Testis (tissue), 3 donors: Measurements from ENCODE around the gene TMEM151A. TPM values are rescaled to one million over a fixed set of nuclear protein-coding genes. Genes with fewer than 3 reads are reported as not detected.

Source experiments
- DNase-seq: peaks from one replicate; pipeline ENCODE4 v3.0.0-alpha.2; 2019
- H3K27ac ChIP-seq, 2 donors: fragments of 200-600 bp; sonication (generic); one replicate each; pipeline ENCODE4 v1.5.1; 2019
- H3K27me3 ChIP-seq: fragments of 200-600 bp; sonication (generic); one replicate; pipeline ENCODE4 v1.5.1; 2019
- H3K36me3 ChIP-seq: fragments of 200-600 bp; sonication (generic); one replicate; pipeline ENCODE4 v1.5.1; 2017; ENCODE audit warnings: low read depth; ENCODE audit errors: missing control alignments
- H3K4me1 ChIP-seq: fragments of 200-600 bp; sonication (generic); one replicate; pipeline ENCODE4 v1.5.1; 2019
- H3K4me3 ChIP-seq, 2 donors: fragments of 200-600 bp; sonication (generic); one replicate each; pipeline ENCODE4 v1.5.1; 2017 to 2019
- H3K9me3 ChIP-seq: fragments of 200-600 bp; sonication (generic); one replicate; pipeline ENCODE4 v1.5.1; 2017
- POLR2A ChIP-seq: fragments of 450-650 bp; IDR thresholded peaks from one replicate; pipeline ENCODE4 v1.6.1; 2017; ENCODE audit warnings: antibody characterized with exemption, mild to moderate bottlenecking, moderate library complexity
- WGBS, 2 donors: methylation state at CpG; one replicate each; pipeline ENCODE4 v1.1.5; 2018; 5-methylcytosine and 5-hydroxymethylcytosine counted together
- intact Hi-C: fragments of 100-400 bp; cut with DNase I; formaldehyde crosslinking; loops from one replicate; pipeline ENCODE4 v1.15.1; 2023; ENCODE audit warnings: low total_unique reads
- polyA plus RNA-seq: library from polyadenylated mRNA; stranded (reverse); fragments of 350-450 nt; fragmentation: Illumina TruSeq; extraction: RNeasy Lipid Tissue Mini Kit (QIAGEN cat#74804); gene quantifications from one replicate; pipeline ENCODE4 v1.2.3, GENCODE V29; 2014; ENCODE audit warnings: low read depth, low replicate concordance; ENCODE audit not compliant: insufficient read depth
- total RNA-seq, 2 donors: library from RNA; depleted of rRNA; stranded (reverse); fragments of >200 nt; gene quantifications; one replicate each; pipeline ENCODE4 v1.2.3, GENCODE V29; 2016
- TF ChIP-seq, protein P1 (sequence below), 3 experiments: fragments of 450-650 bp in 2 of 3; fragments of 200-600 bp in 1 of 3; sonication (generic) in 1 of 3; IDR thresholded peaks; one replicate each; pipeline ENCODE4 v1.5.1; 2016 to 2019; ENCODE audit warnings: antibody characterized with exemption in 3 of 3, mild to moderate bottlenecking in 2 of 3, moderate library complexity in 1 of 3

Gene TMEM151A
- total and polyA plus RNA-seq, 3 donors from 2014 or later: 0.90 to 1.7 (median 1.4) TPM

DNA sequence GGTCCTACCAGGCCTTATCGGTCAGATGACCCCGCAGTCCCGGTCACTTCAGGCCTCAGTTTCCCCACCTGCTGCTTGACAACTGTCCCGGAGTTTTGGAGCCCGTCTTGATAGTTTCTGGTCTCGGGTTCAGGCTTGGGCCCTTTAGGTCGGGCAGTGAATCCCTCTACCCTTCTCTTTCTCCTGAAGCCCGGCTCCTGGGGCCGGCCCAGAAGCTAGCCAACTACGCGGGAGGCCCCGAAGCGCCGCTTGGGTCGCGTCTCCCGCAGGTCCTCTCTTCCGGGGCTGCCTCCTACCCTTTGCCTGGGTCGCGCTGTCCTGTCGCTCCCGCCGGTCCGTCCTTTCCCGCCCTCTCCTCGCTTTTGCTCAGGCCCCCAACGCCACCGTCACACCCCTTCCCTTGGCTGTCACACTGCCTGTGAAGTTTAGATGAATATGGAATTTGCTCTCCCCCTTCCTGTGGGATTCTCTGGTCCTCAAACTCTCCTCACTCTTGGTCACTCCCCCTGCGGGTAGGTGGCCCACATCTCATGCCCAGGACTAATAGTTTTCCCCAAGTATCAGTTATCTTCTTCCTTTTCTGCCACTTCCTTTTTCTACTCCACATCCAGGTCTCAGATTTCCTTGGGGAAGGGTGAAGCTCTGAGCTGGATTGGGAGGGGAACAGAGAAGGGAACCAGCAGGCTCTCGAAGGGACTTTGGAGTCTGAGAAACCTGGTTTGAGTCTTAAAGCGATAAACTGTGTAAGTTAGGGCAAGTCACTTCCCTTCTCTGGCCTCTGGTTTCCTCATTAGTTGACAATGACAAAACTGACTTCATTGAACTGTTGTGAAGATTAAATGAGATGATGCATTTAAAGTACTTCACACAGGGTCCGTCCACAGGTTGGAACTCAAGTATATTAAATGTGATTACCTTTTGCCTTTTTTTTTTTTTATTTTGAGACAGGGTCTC is 22.5 kb upstream of the TMEM151A start:
- H3K4me1 ChIP-seq: peaks cover 11% of the 10 kb centered on the region
- intact Hi-C loops: no loop called here
- peak overlapping the region; percentile 96 to 97 for H3K27ac ChIP-seq
- 3 to 4% methylated on average over 21 to 32 of the region's 32 CpGs for WGBS, 2 donors
- TF ChIP-seq, protein P1, sequence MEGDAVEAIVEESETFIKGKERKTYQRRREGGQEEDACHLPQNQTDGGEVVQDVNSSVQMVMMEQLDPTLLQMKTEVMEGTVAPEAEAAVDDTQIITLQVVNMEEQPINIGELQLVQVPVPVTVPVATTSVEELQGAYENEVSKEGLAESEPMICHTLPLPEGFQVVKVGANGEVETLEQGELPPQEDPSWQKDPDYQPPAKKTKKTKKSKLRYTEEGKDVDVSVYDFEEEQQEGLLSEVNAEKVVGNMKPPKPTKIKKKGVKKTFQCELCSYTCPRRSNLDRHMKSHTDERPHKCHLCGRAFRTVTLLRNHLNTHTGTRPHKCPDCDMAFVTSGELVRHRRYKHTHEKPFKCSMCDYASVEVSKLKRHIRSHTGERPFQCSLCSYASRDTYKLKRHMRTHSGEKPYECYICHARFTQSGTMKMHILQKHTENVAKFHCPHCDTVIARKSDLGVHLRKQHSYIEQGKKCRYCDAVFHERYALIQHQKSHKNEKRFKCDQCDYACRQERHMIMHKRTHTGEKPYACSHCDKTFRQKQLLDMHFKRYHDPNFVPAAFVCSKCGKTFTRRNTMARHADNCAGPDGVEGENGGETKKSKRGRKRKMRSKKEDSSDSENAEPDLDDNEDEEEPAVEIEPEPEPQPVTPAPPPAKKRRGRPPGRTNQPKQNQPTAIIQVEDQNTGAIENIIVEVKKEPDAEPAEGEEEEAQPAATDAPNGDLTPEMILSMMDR (IDR thresholded peaks at IDR 0.05): peak in 1 of 3 experiments; percentile 7
- TF ChIP-seq POLR2A: no peak
- H3K4me3 ChIP-seq: peak overlapping the region; percentile 67 to 79
- no peak for DNase-seq
- no peaks in the 10 kb centered on the region for H3K36me3 ChIP-seq
- no peaks in the 10 kb centered on the region for H3K9me3 ChIP-seq
- no peaks in the 10 kb centered on the region for H3K27me3 ChIP-seq

DNA sequence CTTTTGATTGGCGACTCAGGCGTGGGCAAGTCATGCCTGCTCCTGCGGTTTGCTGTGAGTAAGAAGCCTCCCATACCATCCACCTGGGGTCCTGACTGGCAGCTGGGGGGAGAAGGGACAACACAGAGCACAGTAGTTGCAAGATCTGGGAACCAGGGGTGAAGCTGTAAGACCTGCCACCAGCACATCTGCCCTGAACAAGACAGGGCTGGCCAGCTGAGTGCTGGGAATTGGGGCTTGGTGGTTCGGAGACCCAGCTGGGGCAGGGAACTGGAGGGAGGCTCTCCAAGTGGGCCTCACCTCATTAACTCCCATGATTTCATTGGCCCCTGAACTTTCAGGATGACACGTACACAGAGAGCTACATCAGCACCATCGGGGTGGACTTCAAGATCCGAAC is 19.9 kb upstream of the TMEM151A start:
- WGBS, 2 donors: 86 to 100% methylated on average over 5 to 7 of the region's 7 CpGs
- intact Hi-C loops: no loop called here
- Histone ChIP-seq H3K4me1 (peaks cover 9% of the 10 kb centered on the region), H3K27me3 (no peaks in the 10 kb centered on the region), H3K27ac (no peak overlapping the region), H3K4me3 (no peak overlapping the region), H3K9me3 (no peaks in the 10 kb centered on the region), H3K36me3 (no peaks in the 10 kb centered on the region)
- TF ChIP-seq, protein P1 (IDR thresholded peaks at IDR 0.05): no peak
- no peak for TF ChIP-seq POLR2A
- no peak for DNase-seq

DNA sequence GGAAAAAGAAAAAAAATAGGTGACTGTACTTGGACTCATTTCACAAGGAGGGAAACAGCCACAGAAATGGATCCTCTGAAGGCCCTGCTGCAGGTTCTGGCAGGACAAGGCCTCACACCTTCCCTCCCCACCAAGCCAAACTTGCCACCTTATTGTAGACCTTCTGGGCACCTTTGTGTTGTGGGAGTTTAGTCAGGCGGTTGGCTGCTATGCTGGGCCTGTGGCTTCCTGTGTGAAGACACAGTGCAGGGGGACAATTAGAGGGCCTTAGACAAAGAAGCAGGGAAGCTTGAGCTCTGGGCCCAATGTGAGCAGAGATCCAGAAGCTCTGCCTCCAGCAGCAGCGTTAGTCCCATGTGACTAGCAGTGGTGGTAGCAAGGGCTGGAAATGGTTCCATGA is 19.1 kb upstream of the TMEM151A start:
- no peak for TF ChIP-seq POLR2A
- TF ChIP-seq, protein P1 (IDR thresholded peaks at IDR 0.05): no peak
- no peaks in the 10 kb centered on the region for H3K36me3 ChIP-seq
- intact Hi-C loops: no loop called here
- H3K4me1 ChIP-seq: peaks cover 5% of the 10 kb centered on the region
- no peaks in the 10 kb centered on the region for H3K9me3 ChIP-seq
- WGBS, 2 donors: 86 to 97% methylated on average over 2 of the region's 2 CpGs
- DNase-seq: no peak
- H3K27ac ChIP-seq: no peak overlapping the region
- no peak overlapping the region for H3K4me3 ChIP-seq
- no peaks in the 10 kb centered on the region for H3K27me3 ChIP-seq

DNA sequence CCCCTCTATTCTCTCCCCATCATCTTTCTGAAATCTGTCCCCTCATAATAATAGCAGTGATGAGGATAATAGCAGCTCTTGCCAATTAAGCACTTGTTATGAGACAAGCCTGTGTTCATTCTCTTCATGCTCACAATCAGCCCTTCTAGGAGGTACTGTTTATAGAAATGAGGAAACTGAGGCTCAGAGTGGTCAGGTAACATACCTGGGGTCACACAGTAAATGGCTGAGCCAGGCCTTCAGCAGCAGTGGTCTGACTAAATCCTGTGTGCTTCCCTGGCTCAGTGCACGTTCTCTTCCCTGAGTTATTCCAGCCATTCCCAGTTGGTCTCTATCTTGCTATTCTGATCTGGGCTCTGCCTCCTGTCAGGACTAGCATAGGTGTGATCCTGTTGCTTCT is 17.5 kb upstream of the TMEM151A start:
- 79 to 83% methylated on average over 1 of the region's 1 CpG for WGBS, 2 donors
- Histone ChIP-seq H3K27ac (no peak overlapping the region), H3K27me3 (no peaks in the 10 kb centered on the region), H3K4me1 (peaks cover 5% of the 10 kb centered on the region), H3K4me3 (no peak overlapping the region), H3K9me3 (no peaks in the 10 kb centered on the region), H3K36me3 (no peaks in the 10 kb centered on the region)
- TF ChIP-seq, protein P1 (IDR thresholded peaks at IDR 0.05): no peak
- intact Hi-C loops: no loop called here
- no peak for DNase-seq
